ENCODE results near the gene RTN4R. TPM values are rescaled to one million over a fixed set of nuclear protein-coding genes. Genes with fewer than 3 reads are reported as not detected.

The RTN4R gene
- total RNA-seq, 4 donors from 2014 or later = 1.8 to 2.2 TPM; not detected in 2

DNA sequence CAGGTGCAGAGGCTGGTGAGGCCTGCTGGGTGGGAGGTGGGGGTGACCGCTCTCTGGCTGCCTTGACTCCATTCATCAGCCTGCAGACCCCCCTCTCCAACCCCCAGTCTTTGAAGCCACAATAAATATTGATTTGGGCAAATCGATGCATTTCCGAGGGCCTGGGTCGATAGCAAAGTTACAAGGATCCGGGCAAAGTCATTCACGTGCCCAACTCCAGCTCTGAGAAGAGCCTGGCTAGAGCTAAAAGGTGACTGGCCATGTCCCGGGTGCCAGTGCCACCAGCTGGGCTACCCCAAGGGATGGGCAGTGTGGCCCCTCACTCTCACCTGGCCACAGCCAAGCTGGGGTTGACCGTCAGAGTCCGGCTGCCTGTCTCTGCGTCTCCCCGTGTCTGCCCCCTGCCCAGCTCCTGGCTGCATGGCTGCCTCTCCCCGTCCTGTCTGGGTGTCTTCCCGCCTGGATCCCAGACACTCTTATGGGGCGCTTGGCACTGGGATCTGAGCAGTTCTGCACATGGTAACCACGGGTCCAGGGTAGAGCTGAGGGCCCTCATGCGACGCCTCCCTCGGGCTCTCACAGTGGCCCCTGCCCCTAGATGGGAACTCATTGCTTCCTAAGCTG lies 70.6 kb downstream of the RTN4R start:
- intact Hi-C loops (cut with DNase I) = no loop called here
- 89% methylated on average over 16 of the region's 18 CpGs for WGBS
- no peak for TF ChIP-seq EP300 (IDR thresholded peaks at IDR 0.05)
- no peak for TF ChIP-seq POLR2A (IDR thresholded peaks at IDR 0.05; ENCODE audit: low read depth)
- no peak for TF ChIP-seq POLR2AphosphoS5 (IDR thresholded peaks at IDR 0.05)
- TF ChIP-seq, protein P1, sequence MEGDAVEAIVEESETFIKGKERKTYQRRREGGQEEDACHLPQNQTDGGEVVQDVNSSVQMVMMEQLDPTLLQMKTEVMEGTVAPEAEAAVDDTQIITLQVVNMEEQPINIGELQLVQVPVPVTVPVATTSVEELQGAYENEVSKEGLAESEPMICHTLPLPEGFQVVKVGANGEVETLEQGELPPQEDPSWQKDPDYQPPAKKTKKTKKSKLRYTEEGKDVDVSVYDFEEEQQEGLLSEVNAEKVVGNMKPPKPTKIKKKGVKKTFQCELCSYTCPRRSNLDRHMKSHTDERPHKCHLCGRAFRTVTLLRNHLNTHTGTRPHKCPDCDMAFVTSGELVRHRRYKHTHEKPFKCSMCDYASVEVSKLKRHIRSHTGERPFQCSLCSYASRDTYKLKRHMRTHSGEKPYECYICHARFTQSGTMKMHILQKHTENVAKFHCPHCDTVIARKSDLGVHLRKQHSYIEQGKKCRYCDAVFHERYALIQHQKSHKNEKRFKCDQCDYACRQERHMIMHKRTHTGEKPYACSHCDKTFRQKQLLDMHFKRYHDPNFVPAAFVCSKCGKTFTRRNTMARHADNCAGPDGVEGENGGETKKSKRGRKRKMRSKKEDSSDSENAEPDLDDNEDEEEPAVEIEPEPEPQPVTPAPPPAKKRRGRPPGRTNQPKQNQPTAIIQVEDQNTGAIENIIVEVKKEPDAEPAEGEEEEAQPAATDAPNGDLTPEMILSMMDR (IDR thresholded peaks at IDR 0.05) = no peak
- H3K36me3 ChIP-seq = no peaks in the 10 kb centered on the region
- H3K4me3 ChIP-seq = no peak overlapping the region
- no peaks in the 10 kb centered on the region for H3K9me3 ChIP-seq
- H3K27ac ChIP-seq (replicated peaks in 1 of 4) = no peak overlapping the region
- H3K27me3 ChIP-seq = peaks cover 0 to 10% (median 0%) of the 10 kb centered on the region in 4 donors
- no peak for DNase-seq (ENCODE audit: extremely low spot score)
- H3K4me1 ChIP-seq = peaks cover 0 to 2% (median under 1%) of the 10 kb centered on the region in 4 donors

DNA sequence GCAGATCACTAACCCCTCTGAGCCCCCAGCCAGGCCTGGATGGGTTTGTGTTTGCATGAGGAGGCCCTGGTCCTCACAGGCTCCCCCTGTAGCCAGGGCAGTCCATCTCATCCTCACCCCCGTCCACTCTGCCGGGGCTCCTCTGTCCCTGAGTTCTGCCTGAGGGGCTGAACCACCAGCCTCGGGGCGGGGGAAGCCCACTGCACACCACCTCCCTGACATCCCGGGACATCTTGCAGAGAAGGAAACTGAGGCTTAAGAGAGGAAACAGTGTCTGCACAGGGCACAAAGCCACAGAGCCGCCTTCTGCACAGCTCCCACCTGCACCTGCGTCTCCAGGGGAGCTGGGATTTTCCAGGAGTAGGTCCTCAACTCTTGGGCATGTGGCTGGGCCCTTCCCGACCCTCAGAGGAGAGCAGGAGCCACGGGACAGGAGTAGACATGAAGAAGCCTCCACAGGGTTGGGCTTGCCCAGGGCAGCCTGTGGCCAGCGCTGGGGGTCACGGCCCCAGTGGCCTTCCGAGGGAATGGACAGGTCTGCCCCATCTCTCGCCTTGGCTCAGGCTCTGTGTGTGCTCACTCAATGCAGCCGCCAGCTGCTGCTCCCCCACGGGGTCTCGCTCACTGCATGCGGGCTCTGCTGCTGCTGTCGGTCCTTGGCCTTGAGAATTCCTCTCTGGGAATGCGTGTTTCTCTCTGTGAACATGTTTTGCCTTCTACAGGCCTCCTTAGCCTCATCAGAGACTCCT lies 71.8 kb downstream of the RTN4R start:
- Histone ChIP-seq H3K9me3 (no peaks in the 10 kb centered on the region), H3K4me3 (no peak overlapping the region), H3K36me3 (no peaks in the 10 kb centered on the region), H3K4me1 (no peaks in the 10 kb centered on the region), H3K27me3 (no peaks in the 10 kb centered on the region), H3K27ac (replicated peaks in 1 of 4) (no peak overlapping the region)
- intact Hi-C loops (cut with DNase I) = no loop called here
- DNase-seq (ENCODE audit: extremely low spot score) = no peak
- 77% methylated on average over 10 of the region's 19 CpGs for WGBS
- no peak for TF ChIP-seq POLR2A (IDR thresholded peaks at IDR 0.05; ENCODE audit: low read depth)
- TF ChIP-seq, protein P1 (IDR thresholded peaks at IDR 0.05) = no peak
- no peak for TF ChIP-seq EP300 (IDR thresholded peaks at IDR 0.05)
- TF ChIP-seq POLR2AphosphoS5 (IDR thresholded peaks at IDR 0.05) = no peak

DNA sequence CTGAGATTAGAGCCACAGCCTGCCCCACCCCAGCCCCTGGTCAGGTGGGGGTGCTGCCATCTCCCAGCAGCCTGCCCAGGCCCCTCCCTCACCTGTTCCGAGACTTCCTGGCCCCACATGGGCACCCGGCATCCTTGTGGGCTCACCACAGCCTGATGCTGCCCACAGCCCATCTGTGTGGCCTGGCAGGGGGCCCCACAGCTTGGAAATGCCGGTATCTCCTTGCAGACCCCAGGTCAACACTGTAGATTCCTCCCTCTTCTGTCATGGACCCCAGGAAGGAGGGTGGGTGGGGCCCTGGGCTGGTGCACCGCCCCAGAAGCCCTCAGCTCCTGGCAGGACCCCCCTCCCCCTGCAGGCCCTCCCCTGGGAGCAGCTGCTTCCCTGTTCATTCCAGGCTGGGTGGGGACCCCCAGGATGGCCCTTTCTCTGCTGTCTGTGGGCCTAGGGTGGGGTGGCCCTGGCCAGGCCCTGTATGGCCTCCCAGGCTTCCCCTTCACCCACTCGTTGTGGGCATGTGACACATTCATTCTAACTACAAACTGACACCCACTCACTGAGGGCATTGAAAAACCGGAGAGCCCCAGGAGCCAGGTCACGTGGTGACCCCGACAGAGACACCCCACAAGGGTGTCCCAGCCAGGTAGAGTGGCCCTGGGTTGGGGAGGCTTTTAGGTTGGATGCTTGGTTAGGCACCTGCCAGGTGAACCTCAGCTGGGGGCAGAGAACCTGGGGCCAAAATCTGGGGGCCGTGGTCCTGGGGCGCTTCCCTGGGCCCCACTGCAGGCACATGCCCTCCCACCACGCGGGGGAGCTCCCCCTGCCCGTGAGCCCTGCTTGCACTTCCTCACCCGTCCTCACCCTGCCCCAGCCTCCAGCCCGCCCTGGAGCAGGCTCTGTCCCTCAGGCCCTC lies 73.2 kb downstream of the RTN4R start:
- H3K36me3 ChIP-seq = no peaks in the 10 kb centered on the region
- no peaks in the 10 kb centered on the region for H3K9me3 ChIP-seq
- TF ChIP-seq POLR2A (IDR thresholded peaks at IDR 0.05; ENCODE audit: low read depth) = no peak
- TF ChIP-seq EP300 (IDR thresholded peaks at IDR 0.05) = no peak
- WGBS = 77% methylated on average over 10 of the region's 15 CpGs
- H3K4me1 ChIP-seq = no peaks in the 10 kb centered on the region
- no peak for DNase-seq (ENCODE audit: extremely low spot score)
- no peak overlapping the region for H3K27ac ChIP-seq (replicated peaks in 1 of 4)
- H3K27me3 ChIP-seq = no peaks in the 10 kb centered on the region
- intact Hi-C loops (cut with DNase I) = no loop called here
- H3K4me3 ChIP-seq = no peak overlapping the region

DNA sequence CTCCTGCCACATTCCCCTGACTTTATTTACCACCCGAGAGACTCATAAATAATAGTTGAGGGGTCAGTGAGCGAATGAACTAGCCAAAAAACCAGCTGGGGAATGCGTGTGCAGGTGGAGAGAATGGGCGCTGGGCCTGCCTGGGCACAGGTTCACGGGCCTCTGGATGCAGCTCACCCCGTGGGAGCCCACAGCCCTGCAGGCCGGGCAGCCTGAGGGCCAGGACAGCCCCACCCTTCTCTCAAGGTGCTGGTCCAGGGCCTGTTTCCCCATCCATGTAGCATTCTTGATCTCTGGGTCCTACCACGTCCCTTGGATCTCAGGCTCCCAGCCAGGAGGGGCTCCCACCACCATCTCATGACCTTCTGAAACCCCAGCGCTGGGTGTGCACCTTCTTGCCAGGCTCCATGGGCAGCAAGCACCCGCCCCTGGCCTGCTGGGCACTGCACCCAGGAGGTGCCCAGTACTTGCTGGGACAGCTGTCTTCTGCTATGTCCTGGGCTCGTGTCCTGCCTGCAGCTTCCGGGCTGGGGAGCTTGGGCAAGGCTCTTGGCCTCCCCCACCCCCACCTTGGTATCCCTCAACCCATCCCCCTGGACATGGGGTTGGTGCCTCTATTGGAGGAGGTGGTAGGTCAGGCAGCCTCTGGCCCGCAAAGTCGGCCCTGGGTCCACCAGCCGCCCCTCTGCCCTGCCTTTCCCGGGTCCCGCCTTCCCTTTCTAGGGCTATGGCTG lies 74.2 kb downstream of the RTN4R start:
- DNase-seq (ENCODE audit: extremely low spot score) = no peak
- intact Hi-C loops (cut with DNase I) = no loop called here
- H3K4me3 ChIP-seq = no peak overlapping the region
- H3K9me3 ChIP-seq = no peaks in the 10 kb centered on the region
- no peaks in the 10 kb centered on the region for H3K27me3 ChIP-seq
- 78% methylated on average over 11 of the region's 17 CpGs for WGBS
- H3K36me3 ChIP-seq = no peaks in the 10 kb centered on the region
- H3K27ac ChIP-seq (replicated peaks in 1 of 4) = no peak overlapping the region
- no peaks in the 10 kb centered on the region for H3K4me1 ChIP-seq
- no peak for TF ChIP-seq POLR2AphosphoS5 (IDR thresholded peaks at IDR 0.05)
- TF ChIP-seq EP300 (IDR thresholded peaks at IDR 0.05) = no peak
- TF ChIP-seq, protein P1 (IDR thresholded peaks at IDR 0.05) = no peak
